WERI-Rb-1 (cell line): ENCODE data around the gene GAL3ST2.

Experiments
- DNase-seq: peaks from one replicate; pipeline ENCODE4 v3.0.0-alpha.2; 2020
- H3K27ac ChIP-seq: fragments of 250-450 bp; sonication (Bioruptor Pico); 2 replicates; pipeline ENCODE4 v1.5.1; 2020; ENCODE audit warnings: mild to moderate bottlenecking, moderate library complexity
- H3K27me3 ChIP-seq: fragments of 250-450 bp; sonication (Bioruptor Pico); 2 replicates; pipeline ENCODE4 v1.5.1; 2021; ENCODE audit warnings: mild to moderate bottlenecking, low read depth, moderate library complexity; ENCODE audit not compliant: insufficient read depth, severe bottlenecking
- H3K36me3 ChIP-seq: fragments of 250-450 bp; sonication (Bioruptor Pico); 2 replicates; pipeline ENCODE4 v1.5.1; 2020; ENCODE audit warnings: mild to moderate bottlenecking, moderate library complexity
- H3K4me3 ChIP-seq: 2 replicates; pipeline ENCODE4 v1.5.1; 2011; ENCODE audit warnings: low read depth, mild to moderate bottlenecking, control low read depth, low read length
- H3K9me3 ChIP-seq: fragments of 250-450 bp; sonication (Bioruptor Pico); 2 replicates; pipeline ENCODE4 v1.5.1; 2021; ENCODE audit warnings: mild to moderate bottlenecking, moderate library complexity; ENCODE audit not compliant: severe bottlenecking
- CTCF ChIP-seq: IDR thresholded peaks from 2 replicates; pipeline ENCODE4 v1.5.1; 2011; ENCODE audit warnings: low read depth, mild to moderate bottlenecking, control low read depth, inconsistent platforms, low read length

The GAL3ST2 gene

GRCh38 chr2:241808051-241808720 is 31.6 kb downstream of the GAL3ST2 start:
- no peak overlapping the region for H3K4me3 ChIP-seq
- H3K9me3 ChIP-seq: no peaks in the 10 kb centered on the region
- TF ChIP-seq CTCF: no peak
- no peaks in the 10 kb centered on the region for H3K27me3 ChIP-seq
- DNase-seq: peak; percentile 14
- no peaks in the 10 kb centered on the region for H3K36me3 ChIP-seq
- peak overlapping the region; percentile 57 for H3K27ac ChIP-seq

GRCh38 chr2:241808721-241809382 is 32.2 kb downstream of the GAL3ST2 start, which contains the start of gene NEU4:
TSS of gene NEU4 (plus strand) at chr2:241809193. CDS start at chr2:241814485, 5,292 bp downstream.
- Histone ChIP-seq H3K4me3 (no peak within 1 kb of the TSS), H3K36me3 (no peaks in the 10 kb centered on the region), H3K27ac (peak within 1 kb of the TSS; percentile 57), H3K27me3 (no peaks in the 10 kb centered on the region), H3K9me3 (no peaks in the 10 kb centered on the region)
- no peak for TF ChIP-seq CTCF
- DNase-seq: peak; percentile 17

- no peak overlapping the region for H3K27ac ChIP-seq
- H3K4me3 ChIP-seq: no peak overlapping the region
- H3K9me3 ChIP-seq: no peaks in the 10 kb centered on the region
- no peaks in the 10 kb centered on the region for H3K36me3 ChIP-seq
- peak; percentile 4 for DNase-seq
- no peaks in the 10 kb centered on the region for H3K27me3 ChIP-seq
- TF ChIP-seq CTCF: no peak
These were observed 33.0 kb downstream of the GAL3ST2 start for GRCh38 chr2:241809383-241810306.

- Histone ChIP-seq H3K9me3 (no peaks in the 10 kb centered on the region), H3K36me3 (no peaks in the 10 kb centered on the region), H3K27ac (no peak overlapping the region), H3K4me3 (no peak overlapping the region), H3K27me3 (no peaks in the 10 kb centered on the region)
- peak; percentile 6 for DNase-seq
- no peak for TF ChIP-seq CTCF
These were observed 33.9 kb downstream of the GAL3ST2 start for GRCh38 chr2:241810307-241811200.

GRCh38 chr2:241811201-241811951 is 34.8 kb downstream of the GAL3ST2 start:
- no peaks in the 10 kb centered on the region for H3K9me3 ChIP-seq
- no peaks in the 10 kb centered on the region for H3K36me3 ChIP-seq
- H3K27me3 ChIP-seq: no peaks in the 10 kb centered on the region
- no peak overlapping the region for H3K4me3 ChIP-seq
- no peak for TF ChIP-seq CTCF
- no peak overlapping the region for H3K27ac ChIP-seq
- no peak for DNase-seq
